Measurements from ENCODE around the gene KIDINS220. TPM values are rescaled to one million over a fixed set of nuclear protein-coding genes. Genes with fewer than 3 reads are reported as not detected.

KIDINS220 gene
- total RNA-seq, 1 experiment from 2014 or later, result 20.1 TPM

DNA sequence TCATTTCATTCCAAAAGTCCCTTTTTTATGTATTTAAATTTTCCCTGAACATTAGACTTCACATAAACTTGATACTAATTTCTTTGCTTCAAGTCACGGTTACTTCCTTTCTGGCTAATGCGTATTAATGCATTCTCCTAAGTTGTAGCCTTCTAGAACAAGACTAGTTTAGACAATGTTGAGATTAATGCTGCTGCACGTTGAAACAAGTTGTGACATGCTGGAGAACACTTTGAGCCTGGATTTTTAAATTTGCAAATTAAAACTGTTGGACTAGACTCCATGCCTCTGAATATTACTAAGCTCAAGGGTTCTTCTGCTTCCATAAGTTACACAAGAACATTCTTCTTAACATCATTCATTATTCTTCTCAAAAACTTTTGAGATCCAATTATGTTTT is 126.5 kb downstream of the KIDINS220 start:
- intact Hi-C loops (cut with micrococcal nuclease), result no loop called here
- no peaks in the 10 kb centered on the region for H3K27me3 ChIP-seq (ENCODE audit: insufficient read depth, low read length)
- ChIA-PET CTCF (no interaction called here), POLR2A (no interaction called here), RAD21 (ENCODE audit: low non-redundant PET in 1 of 2, low total read pairs in 2 of 2, uncharacterized antibody in 2 of 2, unreplicated experiment in 2 of 2) (no interaction called here)
- BruUV-seq (replicated peaks), result no TSS peak
- no peak for DNase-seq (ENCODE audit: low read depth, low spot score)
- ATAC-seq, result no peak
- no peak overlapping the region for H2AFZ ChIP-seq (ENCODE audit: low read depth, low read length, poor library complexity, severe bottlenecking)
- H3K9me2 ChIP-seq (ENCODE audit: insufficient read depth), result no peaks in the 10 kb centered on the region
- no peak overlapping the region for H3K4me2 ChIP-seq (ENCODE audit: low read length)
- TF ChIP-seq SIN3A (IDR thresholded peaks at IDR 0.05; ENCODE audit: low read depth) (no peak), POLR2AphosphoS5 (IDR thresholded peaks at IDR 0.05; ENCODE audit: low read depth, low read length) (no peak), SP1 (IDR thresholded peaks at IDR 0.05; ENCODE audit: low read depth) (no peak), POLR2A (IDR thresholded peaks at IDR 0.05; ENCODE audit: borderline replicate concordance, extremely low read depth, insufficient read depth, insufficient read length) (no peak), SRF (IDR thresholded peaks at IDR 0.05; ENCODE audit: low read depth) (no peak), TCF7L2 (IDR thresholded peaks at IDR 0.05; ENCODE audit: borderline replicate concordance, extremely low read depth, insufficient read depth, insufficient read length) (no peak), EZH2phosphoT487 (IDR thresholded peaks at IDR 0.05; ENCODE audit: borderline replicate concordance) (no peak), YY1 (IDR thresholded peaks at IDR 0.05; ENCODE audit: extremely low read depth, insufficient replicate concordance, low read depth, low read length) (no peak), ZFX (IDR thresholded peaks at IDR 0.05) (no peak), JUND (IDR thresholded peaks at IDR 0.05) (no peak), ELF1 (IDR thresholded peaks at IDR 0.05; ENCODE audit: borderline replicate concordance, low read depth) (no peak), EGR1 (IDR thresholded peaks at IDR 0.05; ENCODE audit: low read depth) (no peak), RAD21 (IDR thresholded peaks at IDR 0.05; ENCODE audit: low read depth) (no peak), CBX3 (IDR thresholded peaks at IDR 0.05; ENCODE audit: low read depth) (no peak), FOSL1 (IDR thresholded peaks at IDR 0.05; ENCODE audit: low read depth) (no peak)
- TF ChIP-seq, protein P1, sequence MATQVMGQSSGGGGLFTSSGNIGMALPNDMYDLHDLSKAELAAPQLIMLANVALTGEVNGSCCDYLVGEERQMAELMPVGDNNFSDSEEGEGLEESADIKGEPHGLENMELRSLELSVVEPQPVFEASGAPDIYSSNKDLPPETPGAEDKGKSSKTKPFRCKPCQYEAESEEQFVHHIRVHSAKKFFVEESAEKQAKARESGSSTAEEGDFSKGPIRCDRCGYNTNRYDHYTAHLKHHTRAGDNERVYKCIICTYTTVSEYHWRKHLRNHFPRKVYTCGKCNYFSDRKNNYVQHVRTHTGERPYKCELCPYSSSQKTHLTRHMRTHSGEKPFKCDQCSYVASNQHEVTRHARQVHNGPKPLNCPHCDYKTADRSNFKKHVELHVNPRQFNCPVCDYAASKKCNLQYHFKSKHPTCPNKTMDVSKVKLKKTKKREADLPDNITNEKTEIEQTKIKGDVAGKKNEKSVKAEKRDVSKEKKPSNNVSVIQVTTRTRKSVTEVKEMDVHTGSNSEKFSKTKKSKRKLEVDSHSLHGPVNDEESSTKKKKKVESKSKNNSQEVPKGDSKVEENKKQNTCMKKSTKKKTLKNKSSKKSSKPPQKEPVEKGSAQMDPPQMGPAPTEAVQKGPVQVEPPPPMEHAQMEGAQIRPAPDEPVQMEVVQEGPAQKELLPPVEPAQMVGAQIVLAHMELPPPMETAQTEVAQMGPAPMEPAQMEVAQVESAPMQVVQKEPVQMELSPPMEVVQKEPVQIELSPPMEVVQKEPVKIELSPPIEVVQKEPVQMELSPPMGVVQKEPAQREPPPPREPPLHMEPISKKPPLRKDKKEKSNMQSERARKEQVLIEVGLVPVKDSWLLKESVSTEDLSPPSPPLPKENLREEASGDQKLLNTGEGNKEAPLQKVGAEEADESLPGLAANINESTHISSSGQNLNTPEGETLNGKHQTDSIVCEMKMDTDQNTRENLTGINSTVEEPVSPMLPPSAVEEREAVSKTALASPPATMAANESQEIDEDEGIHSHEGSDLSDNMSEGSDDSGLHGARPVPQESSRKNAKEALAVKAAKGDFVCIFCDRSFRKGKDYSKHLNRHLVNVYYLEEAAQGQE (IDR thresholded peaks at IDR 0.05; ENCODE audit: low read depth), result no peak
- TF ChIP-seq, protein P2, sequence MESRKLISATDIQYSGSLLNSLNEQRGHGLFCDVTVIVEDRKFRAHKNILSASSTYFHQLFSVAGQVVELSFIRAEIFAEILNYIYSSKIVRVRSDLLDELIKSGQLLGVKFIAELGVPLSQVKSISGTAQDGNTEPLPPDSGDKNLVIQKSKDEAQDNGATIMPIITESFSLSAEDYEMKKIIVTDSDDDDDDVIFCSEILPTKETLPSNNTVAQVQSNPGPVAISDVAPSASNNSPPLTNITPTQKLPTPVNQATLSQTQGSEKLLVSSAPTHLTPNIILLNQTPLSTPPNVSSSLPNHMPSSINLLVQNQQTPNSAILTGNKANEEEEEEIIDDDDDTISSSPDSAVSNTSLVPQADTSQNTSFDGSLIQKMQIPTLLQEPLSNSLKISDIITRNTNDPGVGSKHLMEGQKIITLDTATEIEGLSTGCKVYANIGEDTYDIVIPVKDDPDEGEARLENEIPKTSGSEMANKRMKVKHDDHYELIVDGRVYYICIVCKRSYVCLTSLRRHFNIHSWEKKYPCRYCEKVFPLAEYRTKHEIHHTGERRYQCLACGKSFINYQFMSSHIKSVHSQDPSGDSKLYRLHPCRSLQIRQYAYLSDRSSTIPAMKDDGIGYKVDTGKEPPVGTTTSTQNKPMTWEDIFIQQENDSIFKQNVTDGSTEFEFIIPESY (IDR thresholded peaks at IDR 0.05; ENCODE audit: extremely low read depth, insufficient replicate concordance, low read length), result no peak
- TF ChIP-seq, protein P3, sequence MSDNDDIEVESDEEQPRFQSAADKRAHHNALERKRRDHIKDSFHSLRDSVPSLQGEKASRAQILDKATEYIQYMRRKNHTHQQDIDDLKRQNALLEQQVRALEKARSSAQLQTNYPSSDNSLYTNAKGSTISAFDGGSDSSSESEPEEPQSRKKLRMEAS (IDR thresholded peaks at IDR 0.05), result no peak
- TF ChIP-seq, protein P4, sequence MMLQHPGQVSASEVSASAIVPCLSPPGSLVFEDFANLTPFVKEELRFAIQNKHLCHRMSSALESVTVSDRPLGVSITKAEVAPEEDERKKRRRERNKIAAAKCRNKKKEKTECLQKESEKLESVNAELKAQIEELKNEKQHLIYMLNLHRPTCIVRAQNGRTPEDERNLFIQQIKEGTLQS (IDR thresholded peaks at IDR 0.05), result no peak
- H3K9ac ChIP-seq (ENCODE audit: low read length), result no peak overlapping the region
- no peak overlapping the region for H3K27ac ChIP-seq (ENCODE audit: low read depth, low read length)
- no peaks in the 10 kb centered on the region for H3K9me3 ChIP-seq (ENCODE audit: control insufficient read depth in 1 of 2, insufficient read depth in 1 of 2, low read depth in 1 of 2, low read length in 2 of 2)
- no peaks in the 10 kb centered on the region for H3K79me2 ChIP-seq (ENCODE audit: insufficient read depth, low read length)
- no peaks in the 10 kb centered on the region for H3K4me1 ChIP-seq (ENCODE audit: control insufficient read depth in 1 of 2, insufficient read depth in 2 of 2, low read length in 2 of 2)
- no peaks in the 10 kb centered on the region for H4K20me1 ChIP-seq (ENCODE audit: insufficient read depth)
- H3K36me3 ChIP-seq (ENCODE audit: control insufficient read depth in 1 of 2, insufficient read depth in 2 of 2, low read length in 2 of 2), result no peaks in the 10 kb centered on the region
- no peak overlapping the region for H3K4me3 ChIP-seq (replicated peaks in 1 of 2; ENCODE audit: low read depth in 1 of 2, low read length in 2 of 2)
